ENCODE results near the gene FAM83G.

Gene FAM83G

DNA sequence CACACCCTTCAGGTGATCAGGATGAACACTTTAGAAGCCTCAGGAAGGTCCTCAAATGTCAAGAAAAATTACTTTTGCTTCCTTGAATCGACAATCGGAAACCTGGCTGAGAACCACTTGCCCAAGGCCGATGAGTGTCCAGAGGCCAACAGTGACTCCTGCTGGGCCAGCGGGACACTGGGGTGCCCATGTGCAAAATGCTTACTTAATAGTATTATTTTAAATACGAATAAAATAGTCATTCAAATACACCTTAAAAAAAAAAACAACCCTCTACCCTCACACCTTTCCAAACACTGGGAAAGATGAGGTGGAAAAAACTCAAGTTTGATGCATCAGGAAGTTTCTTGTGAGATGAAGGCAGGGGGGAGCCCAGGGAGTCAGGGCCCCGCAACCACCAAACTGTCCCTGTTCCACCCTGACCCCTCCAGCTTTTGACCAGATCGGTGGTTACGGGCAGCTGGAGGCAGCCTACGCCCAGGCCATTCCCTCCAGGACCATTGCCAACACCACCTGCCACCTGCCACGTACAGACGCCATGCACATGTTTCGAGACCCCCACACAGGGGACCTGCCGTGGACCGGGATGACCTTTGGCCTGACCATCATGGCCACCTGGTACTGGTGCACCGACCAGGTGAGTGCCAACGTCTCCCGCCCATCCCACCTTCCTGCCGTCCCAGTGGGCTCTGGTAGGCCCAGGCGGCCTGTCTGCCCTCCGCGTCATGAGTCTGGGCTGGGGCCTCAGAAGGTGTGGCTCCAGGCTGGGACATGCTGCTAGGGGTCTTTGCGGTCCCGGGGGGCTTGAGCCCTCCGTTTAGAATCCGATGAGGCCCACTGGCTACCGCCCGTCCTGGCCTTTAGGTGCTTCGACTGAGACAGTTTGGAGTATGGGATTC lies 33.7 kb downstream of the FAM83G start:
- no peak for DNase-seq (ENCODE audit: low read depth in 4 of 4, low spot score in 1 of 4)

DNA sequence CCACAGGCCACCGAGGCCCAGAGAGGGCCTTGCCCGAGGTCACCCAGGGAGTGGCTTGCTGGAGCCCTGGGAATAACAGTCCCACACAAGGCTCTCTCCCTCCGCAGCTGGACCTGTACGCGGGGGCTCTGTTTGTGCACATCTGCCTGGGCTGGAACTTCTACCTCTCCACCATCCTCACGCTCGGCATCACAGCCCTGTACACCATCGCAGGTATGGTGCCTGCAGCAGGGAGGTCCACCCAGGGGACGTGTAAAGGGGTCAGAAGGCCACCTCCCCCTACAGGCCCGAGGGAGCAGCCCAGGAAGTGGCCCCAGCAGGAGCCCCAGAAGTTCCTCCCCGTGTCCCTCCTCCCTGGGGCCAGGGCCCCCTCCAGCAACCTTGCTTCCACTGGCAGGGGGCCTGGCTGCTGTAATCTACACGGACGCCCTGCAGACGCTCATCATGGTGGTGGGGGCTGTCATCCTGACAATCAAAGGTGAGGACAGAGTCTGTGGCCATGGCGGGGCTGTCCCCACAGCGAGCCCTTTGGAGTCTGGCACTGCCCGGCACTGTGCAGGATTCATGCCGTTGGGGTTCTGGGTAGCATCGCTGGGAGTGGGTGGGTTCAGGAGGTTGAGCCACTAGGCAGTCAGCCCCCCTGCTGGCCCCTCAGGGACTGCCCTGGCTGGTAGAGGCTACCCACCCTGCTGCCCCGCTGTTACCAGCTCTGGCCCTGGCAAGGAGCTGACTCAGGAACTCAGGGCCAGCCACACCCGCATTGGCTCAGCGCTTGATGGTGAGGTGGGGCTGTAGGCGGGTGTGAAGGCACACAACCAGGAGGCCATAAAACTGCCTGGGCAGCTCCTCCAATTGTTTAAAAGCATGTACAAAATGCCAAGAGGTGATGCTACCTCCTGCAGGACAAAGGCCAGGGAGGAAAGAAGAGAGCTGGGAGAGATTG lies 35.3 kb downstream of the FAM83G start:
- no peak for DNase-seq (ENCODE audit: low read depth in 4 of 4, low spot score in 1 of 4)

DNA sequence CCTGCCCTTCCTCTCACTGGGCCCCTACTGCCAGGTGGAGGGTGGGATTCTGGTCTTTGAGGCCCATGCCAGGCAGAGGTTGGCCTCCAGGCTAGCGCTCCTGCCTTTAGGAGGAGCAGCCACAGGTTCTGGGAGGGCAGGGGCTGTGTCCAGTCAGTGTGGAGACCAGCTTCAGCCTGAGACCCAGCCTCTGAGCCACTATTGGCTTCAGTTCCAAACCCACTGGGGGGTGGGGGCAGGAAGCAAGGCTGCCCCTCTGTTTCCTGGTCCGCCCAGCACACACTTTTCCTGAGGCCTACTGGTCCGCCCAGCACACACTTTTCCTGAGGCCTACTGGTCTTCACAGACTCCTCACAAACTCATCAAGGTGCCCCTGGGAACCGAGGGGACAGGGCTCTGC lies 36.2 kb downstream of the FAM83G start:
- DNase-seq (ENCODE audit: low read depth in 4 of 4, low spot score in 1 of 4) = no peak

DNA sequence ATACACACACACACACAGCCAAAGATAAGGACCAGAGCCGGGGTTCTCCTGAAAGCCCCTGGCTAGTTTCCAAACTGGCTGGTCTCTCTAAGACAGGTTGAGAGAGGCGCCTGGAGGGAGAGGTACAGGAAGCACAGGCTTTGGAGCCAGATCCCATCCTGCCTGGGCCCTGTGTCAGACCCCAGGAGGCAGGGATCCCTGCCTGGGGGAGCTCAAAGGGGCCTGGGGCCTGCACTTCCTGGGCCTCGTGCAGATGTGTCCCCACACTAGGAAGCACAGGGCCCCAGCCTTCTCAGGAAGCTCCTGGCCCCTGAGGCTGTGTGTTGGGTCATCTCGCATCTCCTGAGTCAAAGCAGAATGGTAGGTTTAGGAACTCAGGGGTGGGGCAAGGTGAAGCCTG lies 36.6 kb downstream of the FAM83G start:
- DNase-seq (ENCODE audit: low read depth in 4 of 4, low spot score in 1 of 4) = no peak

DNA sequence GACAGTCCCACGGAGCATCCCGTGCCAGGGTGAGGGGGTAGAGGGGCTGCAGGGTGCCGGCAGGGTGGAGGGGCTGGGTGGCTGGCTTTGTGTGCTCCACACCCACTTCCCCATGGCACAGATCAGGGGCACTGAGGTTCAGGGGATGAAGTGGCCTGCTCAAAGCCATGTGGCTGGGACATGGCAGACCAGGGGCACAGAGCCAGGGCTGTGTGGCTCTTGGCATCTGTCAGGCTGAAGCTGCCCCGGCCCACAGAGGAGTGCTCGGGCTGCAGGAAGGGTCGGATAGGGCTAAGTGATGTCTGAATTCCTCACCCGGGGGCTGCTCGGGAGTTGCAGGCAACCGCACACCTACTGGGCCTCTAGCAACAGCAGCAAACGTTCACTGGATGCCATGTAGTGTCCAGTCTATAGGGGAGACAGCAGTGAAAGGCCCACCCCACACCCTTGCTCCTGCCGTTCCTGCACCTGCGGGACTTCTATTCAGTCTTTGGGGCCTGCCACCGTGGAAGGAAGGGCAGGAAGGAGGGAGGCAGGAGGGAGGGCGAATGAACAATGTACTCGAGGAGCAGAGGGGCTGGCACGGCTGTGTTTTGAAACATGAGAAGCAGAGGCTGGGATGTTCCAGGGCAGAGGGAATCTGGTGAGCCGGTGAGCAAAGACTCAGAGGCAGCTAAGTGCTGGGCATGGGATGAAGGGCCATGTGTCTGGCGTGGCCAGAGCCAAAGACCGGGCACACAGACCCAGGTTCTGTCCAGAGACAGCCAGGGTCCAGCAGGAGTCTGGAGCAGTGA lies 37.5 kb downstream of the FAM83G start:
- no peak for DNase-seq (ENCODE audit: low read depth in 4 of 4, low spot score in 1 of 4)

DNA sequence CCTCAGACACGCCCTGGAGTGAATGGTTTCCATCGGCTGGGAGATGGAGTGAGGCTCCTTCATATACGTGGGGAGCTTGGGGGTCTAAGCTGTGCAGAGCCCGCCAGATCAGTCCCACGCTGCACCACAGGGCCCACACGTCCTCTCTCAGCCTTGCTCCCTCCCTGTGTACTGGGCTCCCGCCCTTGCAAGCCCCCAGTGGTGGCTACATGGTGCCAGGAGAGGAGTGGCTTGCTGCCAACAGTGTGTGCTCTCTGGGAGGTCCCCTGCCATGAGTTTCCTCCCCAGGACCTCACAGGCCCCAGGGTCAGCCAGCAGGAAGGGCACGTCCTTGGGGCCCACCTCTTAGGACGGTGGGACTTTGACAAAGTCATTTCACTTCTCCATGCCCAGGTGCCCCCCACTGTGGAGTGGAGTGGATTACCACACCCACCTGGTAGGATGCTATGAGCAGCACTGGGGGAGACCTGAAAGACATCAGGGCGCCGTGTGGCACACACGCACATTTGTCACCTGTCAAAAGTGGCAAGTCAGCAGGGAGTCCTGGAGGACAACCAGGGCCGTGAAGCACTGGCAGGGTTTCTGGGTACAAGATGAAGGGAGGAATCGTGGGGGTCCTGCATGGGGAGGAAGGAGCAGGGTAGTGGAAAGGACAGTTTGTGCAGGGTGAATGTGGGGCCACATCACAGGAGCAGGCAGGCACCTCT lies 38.9 kb downstream of the FAM83G start:
- DNase-seq (ENCODE audit: low read depth in 4 of 4, low spot score in 1 of 4) = no peak

DNA sequence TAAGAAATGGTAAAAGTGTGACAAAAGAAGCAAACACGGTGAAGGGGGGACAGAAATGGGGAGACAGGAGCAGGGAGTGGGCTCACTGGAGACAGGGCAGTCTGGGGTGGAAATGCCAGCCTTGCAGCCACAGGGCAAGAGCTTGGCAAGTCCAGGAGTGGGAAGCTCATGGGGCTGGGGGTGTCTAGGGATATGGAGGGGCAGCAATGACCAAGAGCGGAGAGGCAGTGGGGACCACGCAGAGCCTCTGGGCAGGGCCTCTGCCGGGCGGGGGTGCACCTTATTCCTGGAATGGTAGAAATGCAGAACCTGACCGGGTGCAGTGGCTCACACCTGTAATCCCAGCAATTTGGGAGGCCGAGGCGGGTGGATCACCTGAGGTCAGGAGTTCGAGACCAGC lies 40.0 kb downstream of the FAM83G start:
- no peak for DNase-seq (ENCODE audit: low read depth in 4 of 4, low spot score in 1 of 4)

DNA sequence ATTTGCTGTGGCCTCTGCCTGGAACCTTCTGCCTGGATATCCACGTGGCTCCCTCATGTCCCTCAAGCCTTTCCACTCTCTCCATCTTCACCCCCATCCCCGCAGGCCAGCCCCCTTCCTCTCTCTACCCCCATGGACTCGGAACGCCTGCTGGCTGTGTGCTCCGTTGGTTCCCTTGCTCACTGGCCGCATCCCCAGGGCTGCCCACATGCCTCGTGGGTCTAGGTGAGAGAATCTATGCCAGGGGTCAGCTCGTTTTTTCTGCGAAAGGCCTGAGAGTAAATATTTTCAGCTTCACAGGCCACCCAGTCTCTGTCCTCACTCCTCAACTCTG lies 40.6 kb downstream of the FAM83G start:
- no peak for DNase-seq (ENCODE audit: low read depth in 4 of 4, low spot score in 1 of 4)

DNA sequence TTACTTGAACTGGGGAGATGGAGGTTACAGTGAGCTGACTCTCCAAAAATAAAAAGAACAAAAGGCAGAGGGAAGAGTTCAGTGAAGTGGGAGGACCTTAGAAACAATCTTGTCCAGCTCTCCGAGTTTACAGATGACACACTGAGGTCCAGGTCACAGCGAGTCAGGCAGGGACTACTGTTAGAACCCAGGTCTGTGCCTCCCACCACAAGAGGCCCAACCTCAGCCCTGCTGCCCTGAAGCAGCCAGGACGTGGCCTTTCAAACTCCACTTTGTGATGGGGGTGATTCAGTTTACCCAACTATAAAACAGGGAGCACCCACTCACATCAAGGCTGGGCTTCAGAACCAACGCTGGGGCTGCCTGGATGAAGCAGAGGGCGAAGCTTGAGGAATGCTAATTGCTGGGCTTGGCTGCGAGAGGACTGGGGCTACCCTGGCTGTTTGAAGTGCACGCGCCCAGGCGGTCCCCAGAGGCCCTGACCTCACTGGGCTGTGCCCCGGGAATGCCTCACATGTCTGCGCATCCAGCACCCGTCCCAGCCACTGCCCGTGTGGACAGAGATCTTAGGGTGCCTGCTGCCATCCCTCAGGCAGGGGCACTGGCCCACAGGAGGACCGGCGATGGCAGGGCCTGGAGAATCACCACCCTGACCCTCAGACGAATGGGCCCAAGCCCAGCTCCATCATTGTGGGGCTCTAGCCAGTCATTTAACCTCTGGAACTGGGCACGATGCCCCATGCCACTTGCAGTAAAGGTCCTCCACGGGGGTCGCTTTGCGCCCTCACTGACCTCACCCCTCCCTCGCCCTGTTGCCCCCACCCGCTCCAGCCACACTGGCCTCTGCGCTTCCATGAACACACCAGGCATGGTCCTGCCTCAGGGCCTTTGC lies 41.2 kb downstream of the FAM83G start:
- DNase-seq (ENCODE audit: low read depth in 4 of 4, low spot score in 1 of 4) = no peak

DNA sequence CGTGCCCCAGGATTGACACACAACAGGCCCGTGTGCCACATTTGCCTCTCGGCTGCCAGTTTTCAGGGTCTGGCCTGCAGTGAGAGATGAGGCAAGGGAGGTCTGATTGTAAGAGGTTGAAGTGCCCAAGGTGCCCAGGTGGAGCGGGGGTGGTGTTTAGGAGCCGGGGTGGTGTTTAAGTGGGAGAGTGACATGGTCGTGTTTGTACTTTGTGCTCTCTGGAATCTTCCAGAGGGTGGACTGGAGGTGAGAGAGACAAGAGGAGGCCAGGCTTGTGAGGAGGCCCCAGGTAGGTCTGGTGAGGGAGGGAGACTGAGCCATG lies 42.1 kb downstream of the FAM83G start:
- no peak for DNase-seq (ENCODE audit: low read depth in 4 of 4, low spot score in 1 of 4)

DNA sequence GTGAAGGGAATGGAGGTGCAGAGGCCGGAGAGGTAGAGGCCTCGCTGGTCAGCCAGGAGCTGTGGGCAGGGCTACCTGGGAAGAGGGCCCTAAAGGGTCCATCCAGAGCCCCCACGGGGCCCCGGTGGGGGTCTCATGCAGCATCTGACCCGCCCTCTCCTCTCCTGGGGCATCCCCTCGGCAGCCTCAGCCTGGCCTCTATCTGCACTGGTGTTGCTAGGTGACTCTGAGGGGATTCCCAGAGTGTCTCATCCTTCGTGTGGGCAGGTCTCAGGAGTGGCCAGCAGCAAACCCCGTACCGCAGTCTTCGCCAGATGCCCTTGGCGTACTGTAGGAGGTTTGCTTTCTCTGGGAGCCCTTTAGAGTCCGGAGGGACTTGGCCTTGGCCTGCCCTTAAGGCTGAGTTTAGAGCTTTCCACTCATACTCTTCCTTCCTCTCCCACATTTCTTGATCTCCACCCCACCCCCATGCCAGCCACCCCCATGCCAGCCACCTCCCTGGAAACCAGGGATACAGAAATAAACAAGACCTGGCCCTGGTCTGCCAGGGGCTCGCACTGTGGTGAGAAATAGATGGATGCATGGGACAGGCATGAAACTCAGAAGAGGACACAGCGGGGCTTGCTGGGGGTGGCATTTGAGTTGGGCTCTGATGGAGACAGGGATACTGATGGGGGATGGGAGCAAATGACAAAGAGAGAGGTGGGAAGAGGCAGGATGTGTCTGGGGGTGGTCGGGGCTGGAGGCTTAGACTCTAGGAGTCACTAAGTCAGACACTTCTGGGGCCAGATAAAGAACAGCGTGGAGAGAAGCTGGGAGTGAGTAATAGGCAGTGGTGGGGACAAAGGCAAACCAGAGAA lies 42.7 kb downstream of the FAM83G start:
- no peak for DNase-seq (ENCODE audit: low read depth in 4 of 4, low spot score in 1 of 4)

DNA sequence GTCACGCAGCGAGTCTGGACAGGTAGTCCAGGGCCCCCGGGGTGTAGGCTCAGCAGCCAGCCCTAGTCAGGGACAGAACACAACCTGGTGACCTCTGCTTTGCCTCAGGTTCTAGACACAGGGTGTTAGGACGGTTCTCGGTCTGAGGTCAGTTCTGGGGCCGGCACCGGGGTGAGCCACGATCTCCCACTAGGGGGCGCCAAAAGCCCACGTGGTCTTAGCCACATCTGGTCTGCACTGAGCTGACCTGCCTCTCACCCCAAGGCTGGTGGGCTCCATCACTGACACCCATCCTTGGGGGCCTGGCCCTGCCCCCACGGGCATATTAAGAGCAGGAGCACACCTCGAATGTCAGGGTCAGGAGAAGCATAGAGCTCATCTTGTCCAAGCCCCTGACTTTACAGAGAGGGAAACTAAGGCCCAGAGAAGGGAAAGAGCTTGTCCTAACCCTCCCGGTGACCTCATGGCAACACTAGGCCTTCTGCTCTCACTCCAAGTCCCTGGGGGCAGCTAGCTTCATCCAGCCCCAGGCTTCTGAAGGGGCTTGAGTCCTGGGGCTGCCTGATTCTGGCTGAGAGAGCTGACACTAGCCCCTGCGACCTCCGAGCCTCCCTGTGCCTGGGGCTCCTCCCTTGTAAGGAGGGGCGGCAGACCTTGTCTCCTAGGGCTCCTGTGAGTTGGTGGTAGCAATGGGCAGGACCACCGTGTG lies 43.6 kb downstream of the FAM83G start:
- peak; percentile 67 to 80 (median 73) for DNase-seq (ENCODE audit: low read depth in 4 of 4, low spot score in 1 of 4)

DNA sequence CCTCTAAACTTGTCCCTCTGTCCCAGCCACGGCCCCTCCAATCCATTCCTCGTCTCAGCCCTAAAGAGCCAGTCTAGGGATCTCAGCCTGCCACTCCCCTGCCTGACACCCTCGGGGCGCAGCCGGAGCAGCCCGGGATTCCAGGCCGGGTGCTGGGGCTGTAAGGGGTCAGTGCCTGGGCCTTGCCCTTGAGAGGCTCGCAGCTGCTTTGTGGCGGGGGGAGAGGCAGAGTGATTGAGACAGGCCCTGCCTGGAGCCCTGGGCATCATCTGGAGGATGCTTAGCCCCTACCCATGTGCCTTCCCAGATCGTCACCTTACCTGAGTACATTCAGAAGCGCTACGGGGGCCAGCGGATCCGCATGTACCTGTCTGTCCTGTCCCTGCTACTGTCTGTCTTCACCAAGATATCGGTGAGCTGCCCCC lies 44.3 kb downstream of the FAM83G start:
- DNase-seq (ENCODE audit: low read depth in 4 of 4, low spot score in 1 of 4) = no peak

DNA sequence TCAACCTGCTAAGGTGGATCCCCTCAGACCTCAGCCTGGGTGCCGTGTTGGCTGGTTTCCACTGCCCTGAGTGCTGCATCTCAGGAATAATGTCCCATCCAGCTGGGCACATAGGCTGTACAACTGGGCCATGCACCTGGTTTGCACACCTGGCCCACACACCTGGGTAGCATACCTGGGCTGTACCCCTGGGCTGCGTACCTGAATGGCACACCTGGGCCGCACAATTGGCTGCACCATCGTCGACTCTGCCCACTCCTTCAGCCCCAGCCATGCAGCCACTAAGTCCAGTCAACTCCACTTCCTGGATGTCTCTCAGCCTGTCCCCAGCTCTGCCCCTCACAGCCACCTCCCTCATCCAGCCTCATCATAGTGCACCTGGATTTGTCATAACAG lies 44.7 kb downstream of the FAM83G start:
- no peak for DNase-seq (ENCODE audit: low read depth in 4 of 4, low spot score in 1 of 4)

DNA sequence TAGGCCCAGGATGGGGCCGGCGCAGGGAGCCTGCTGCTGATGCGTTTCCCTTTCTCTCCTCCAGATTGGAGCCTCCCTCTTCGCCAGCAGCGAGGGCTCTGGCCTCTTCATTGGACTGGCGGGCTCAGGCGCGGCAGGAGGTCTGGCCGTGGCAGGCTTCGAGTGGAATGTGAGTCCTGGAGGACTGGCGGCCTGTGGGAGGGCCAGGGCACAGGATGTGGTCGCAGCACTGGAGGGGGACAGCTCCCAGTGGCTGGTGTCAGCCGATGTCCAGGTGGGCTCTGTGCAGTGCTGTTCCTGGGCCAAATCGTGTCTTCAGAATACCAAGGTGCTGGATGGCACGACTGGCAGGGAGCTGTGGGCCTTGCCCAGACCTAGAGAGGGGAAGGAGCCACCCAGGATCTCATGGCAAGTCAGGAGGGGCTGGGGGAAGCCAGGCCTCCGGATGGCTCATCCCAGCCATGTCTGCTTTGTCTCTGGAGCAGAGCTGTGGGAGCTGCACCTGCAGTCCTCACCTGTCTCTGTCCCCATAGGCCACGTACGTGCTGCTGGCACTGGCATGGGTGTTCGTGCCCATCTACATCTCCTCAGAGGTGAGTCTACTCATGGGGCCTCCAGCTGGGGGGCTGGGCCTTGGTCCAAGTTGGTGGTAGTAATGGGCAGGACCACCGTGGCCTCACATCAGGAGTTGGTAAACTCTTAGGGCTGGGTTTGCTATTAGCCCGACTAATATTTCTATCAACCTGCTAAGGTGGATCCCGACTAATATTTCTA lies 45.3 kb downstream of the FAM83G start:
- no peak for DNase-seq (ENCODE audit: low read depth in 4 of 4, low spot score in 1 of 4)

DNA sequence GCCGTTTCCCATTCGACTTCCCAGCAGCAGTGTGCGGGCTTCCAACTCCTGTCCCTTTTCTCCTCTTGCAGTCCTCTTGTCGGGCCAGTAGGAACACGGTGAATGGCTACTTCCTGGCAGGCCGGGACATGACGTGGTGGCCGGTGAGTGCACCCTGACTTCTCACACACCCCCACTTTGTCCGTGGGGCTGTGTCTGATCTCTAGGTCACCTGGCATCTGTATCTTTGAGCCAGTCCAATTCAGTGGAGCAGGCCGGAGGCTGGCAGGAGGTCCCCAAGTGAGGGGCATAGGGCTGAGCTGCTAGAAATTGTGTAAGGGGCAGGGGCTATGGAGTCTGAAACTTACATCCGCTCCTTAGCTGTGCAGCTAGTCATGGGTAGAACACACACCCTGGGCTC lies 46.0 kb downstream of the FAM83G start:
- DNase-seq (ENCODE audit: low read depth in 4 of 4, low spot score in 1 of 4) = no peak

DNA sequence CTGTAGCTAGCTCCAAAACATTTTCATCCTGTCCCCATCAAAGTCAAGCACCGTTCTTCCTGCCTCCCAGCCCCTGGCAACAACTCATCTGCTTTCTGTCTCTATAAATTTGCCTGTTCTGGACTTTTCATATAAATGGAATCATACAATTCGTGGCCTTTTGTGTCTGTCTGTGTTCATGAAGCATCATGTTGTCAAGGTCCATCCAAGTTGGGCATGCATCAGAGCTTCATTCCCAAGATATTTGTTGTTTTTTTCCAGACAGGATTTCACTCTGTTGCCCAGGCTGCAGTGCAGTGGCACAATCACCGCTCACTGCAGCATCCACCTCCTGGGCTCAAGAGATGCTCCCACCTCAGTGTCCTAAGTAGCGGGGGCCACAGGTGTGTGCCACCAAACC lies 46.7 kb downstream of the FAM83G start:
- DNase-seq (ENCODE audit: low read depth in 4 of 4, low spot score in 1 of 4) = no peak

DNA sequence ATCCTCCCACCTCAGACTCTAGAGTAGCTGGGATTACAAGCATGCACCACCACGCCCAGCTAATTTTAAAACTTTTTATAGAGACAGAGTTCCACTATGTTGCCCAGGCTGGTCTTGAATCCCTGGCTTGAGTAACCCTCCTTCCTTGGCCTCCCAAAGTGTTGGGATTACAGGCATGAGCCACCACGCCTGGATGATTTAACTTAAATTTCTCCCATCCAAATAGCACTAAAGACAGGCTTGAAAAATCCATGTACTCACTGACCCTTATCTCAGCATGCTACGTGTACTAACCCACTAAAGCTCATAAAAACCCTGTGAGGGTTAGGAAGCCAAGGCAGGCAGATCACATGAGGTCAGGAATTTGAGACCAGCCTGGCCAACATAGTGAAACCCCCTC lies 48.0 kb downstream of the FAM83G start:
- no peak for DNase-seq (ENCODE audit: low read depth in 4 of 4, low spot score in 1 of 4)

Measured in stimulated activated CD4-positive, alpha-beta T cell treated with anti-CD3 and anti-CD28 coated beads, Interleukin-1b, Interleukin-23, amount 100 ng/mL, for 24 hours (primary cell).